ACHN (cell line): ENCODE data around the gene SEMA5A.
A peak's percentile ranks its signal among the peaks of the same experiment; 100 is the strongest.

Experiments used
- DNase-seq: peaks from one replicate; pipeline ENCODE4 v3.0.0-alpha.2; 2015
- in situ Hi-C: cut with HindIII; loops from 2 replicates; pipeline ENCODE4 v1.10.0; 2017; ENCODE audit warnings: low sequenced_read_pairs, low pct_ligation_motif_present, low pct_unique_long_range_greater_than_20kb

Gene SEMA5A

GRCh38 chr5:9149988-9150387, 395.9 kb downstream of the SEMA5A start:
- in situ Hi-C loops: no loop called here

GRCh38 chr5:9148242-9148641, 397.6 kb downstream of the SEMA5A start:
- no peak for DNase-seq
- in situ Hi-C loops: no loop called here

More at GRCh38 chr5:9149988-9150387, 395.9 kb downstream of the SEMA5A start:
- peak; percentile 4 for DNase-seq

GRCh38 chr5:9140711-9141110, 405.2 kb downstream of the SEMA5A start:
- in situ Hi-C loops: no loop called here
- no peak for DNase-seq

GRCh38 chr5:9140202-9140601, 405.7 kb downstream of the SEMA5A start:
- DNase-seq: no peak
- in situ Hi-C loops: no loop called here

- in situ Hi-C loops: no loop called here
- no peak for DNase-seq
These were observed 406.5 kb downstream of the SEMA5A start for GRCh38 chr5:9139344-9139743.

GRCh38 chr5:9128136-9128535, 417.7 kb downstream of the SEMA5A start:
- in situ Hi-C loops: no loop called here
- no peak for DNase-seq

- in situ Hi-C loops: no loop called here
- no peak for DNase-seq
These were observed 419.4 kb downstream of the SEMA5A start for GRCh38 chr5:9126490-9126889.

GRCh38 chr5:9125852-9126251, 420.0 kb downstream of the SEMA5A start:
- in situ Hi-C loops: no loop called here
- DNase-seq: no peak

- in situ Hi-C loops: no loop called here
- DNase-seq: no peak
These were observed 421.0 kb downstream of the SEMA5A start for GRCh38 chr5:9124838-9125237.

GRCh38 chr5:9124071-9124470, 421.8 kb downstream of the SEMA5A start:
- DNase-seq: no peak
- in situ Hi-C loops: no loop called here

GRCh38 chr5:9122528-9122927, 423.3 kb downstream of the SEMA5A start:
- no peak for DNase-seq
- in situ Hi-C loops: no loop called here

- DNase-seq: no peak
- in situ Hi-C loops: no loop called here
These were observed 424.3 kb downstream of the SEMA5A start for GRCh38 chr5:9121597-9121996.

- no peak for DNase-seq
- in situ Hi-C loops: no loop called here
These were observed 427.0 kb downstream of the SEMA5A start for GRCh38 chr5:9118852-9119251.

- in situ Hi-C loops: no loop called here
These were observed 430.8 kb downstream of the SEMA5A start for GRCh38 chr5:9115093-9115492.

GRCh38 chr5:9112520-9113291, 433.2 kb downstream of the SEMA5A start:
- in situ Hi-C loops: no loop called here
- DNase-seq: no peak

More at GRCh38 chr5:9115093-9115492, 430.8 kb downstream of the SEMA5A start:
- DNase-seq: no peak

- DNase-seq: no peak
- in situ Hi-C loops: no loop called here
These were observed 437.7 kb downstream of the SEMA5A start for GRCh38 chr5:9108162-9108561.

- in situ Hi-C loops: no loop called here
- no peak for DNase-seq
These were observed 440.0 kb downstream of the SEMA5A start for GRCh38 chr5:9105851-9106250.

GRCh38 chr5:9104571-9105339, 441.1 kb downstream of the SEMA5A start:
- in situ Hi-C loops: no loop called here
- DNase-seq: no peak

- in situ Hi-C loops: no loop called here
- no peak for DNase-seq
These were observed 442.6 kb downstream of the SEMA5A start for GRCh38 chr5:9103290-9103689.

GRCh38 chr5:9099689-9100088, 446.2 kb downstream of the SEMA5A start:
- DNase-seq: no peak
- in situ Hi-C loops: no loop called here
